IPS-20b (cell line): ENCODE data around the gene CALD1.

Experiments
- H3K27ac ChIP-seq: one replicate; pipeline ENCODE4 v1.5.1; 2013; ENCODE audit warnings: low read length
- H3K27me3 ChIP-seq: 2 replicates; pipeline ENCODE4 v1.6.1; 2013; ENCODE audit warnings: mild to moderate bottlenecking, low read length, inconsistent platforms; ENCODE audit not compliant: insufficient read depth
- H3K36me3 ChIP-seq: 2 replicates; pipeline ENCODE4 v1.6.1; 2013; ENCODE audit warnings: low read depth, mild to moderate bottlenecking, inconsistent platforms, low read length, moderate library complexity; ENCODE audit not compliant: insufficient read depth
- H3K4me1 ChIP-seq: 2 replicates; pipeline ENCODE4 v1.6.1; 2013; ENCODE audit warnings: mild to moderate bottlenecking, control low read depth, inconsistent platforms, low read length, moderate library complexity; ENCODE audit not compliant: insufficient read depth
- H3K4me3 ChIP-seq: 2 replicates; pipeline ENCODE4 v1.5.1; 2013; ENCODE audit warnings: mild to moderate bottlenecking, low read length, inconsistent platforms
- H3K9ac ChIP-seq: 2 replicates; pipeline ENCODE4 v1.6.1; 2013; ENCODE audit warnings: low read depth, mild to moderate bottlenecking, inconsistent platforms, low read length, moderate library complexity
- H3K9me3 ChIP-seq: 2 replicates; pipeline ENCODE4 v1.6.1; 2013; ENCODE audit warnings: mild to moderate bottlenecking, low read depth, low read length, inconsistent platforms; ENCODE audit not compliant: insufficient read depth

Gene CALD1

GRCh38 chr7:134742688-134743350 is 36.6 kb upstream of the CALD1 start:
- Histone ChIP-seq H3K4me1 (peaks cover 17% of the 10 kb centered on the region), H3K36me3 (no peaks in the 10 kb centered on the region)

GRCh38 chr7:134744569-134744968 is 34.9 kb upstream of the CALD1 start:
- Histone ChIP-seq H3K27ac (no peak overlapping the region), H3K9ac (no peak overlapping the region), H3K9me3 (no peaks in the 10 kb centered on the region), H3K4me1 (peaks cover 17% of the 10 kb centered on the region), H3K27me3 (no peaks in the 10 kb centered on the region), H3K36me3 (no peaks in the 10 kb centered on the region), H3K4me3 (no peak overlapping the region)

More at GRCh38 chr7:134742688-134743350, 36.6 kb upstream of the CALD1 start:
- Histone ChIP-seq H3K4me3 (peak overlapping the region; percentile 20; the same call in 1 of the 2 replicates), H3K27me3 (no peaks in the 10 kb centered on the region), H3K9ac (no peak overlapping the region), H3K27ac (no peak overlapping the region), H3K9me3 (no peaks in the 10 kb centered on the region)

DNA sequence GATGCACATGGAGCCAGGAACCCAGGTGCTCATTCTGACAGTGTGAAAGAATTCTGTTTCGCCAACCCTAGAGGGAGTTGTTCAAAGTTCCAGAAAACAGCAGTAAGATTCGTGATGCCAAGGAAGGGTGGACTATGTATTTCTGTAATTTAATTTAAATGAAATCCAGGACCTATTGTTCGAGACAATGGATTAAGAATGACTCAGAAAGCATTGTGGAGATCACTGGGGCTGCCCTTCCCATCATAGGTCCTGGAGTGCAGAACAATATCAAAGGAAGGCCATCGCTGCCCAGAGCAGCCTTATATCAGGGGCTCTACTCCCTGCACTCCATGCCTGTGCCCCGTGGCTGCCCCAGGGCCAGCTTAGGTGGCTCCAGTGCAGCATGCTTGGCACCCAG is 32.1 kb upstream of the CALD1 start:
- Histone ChIP-seq H3K4me1 (peaks cover 17% of the 10 kb centered on the region), H3K36me3 (no peaks in the 10 kb centered on the region), H3K9me3 (no peaks in the 10 kb centered on the region), H3K4me3 (no peak overlapping the region), H3K27me3 (no peaks in the 10 kb centered on the region), H3K27ac (no peak overlapping the region), H3K9ac (no peak overlapping the region)

DNA sequence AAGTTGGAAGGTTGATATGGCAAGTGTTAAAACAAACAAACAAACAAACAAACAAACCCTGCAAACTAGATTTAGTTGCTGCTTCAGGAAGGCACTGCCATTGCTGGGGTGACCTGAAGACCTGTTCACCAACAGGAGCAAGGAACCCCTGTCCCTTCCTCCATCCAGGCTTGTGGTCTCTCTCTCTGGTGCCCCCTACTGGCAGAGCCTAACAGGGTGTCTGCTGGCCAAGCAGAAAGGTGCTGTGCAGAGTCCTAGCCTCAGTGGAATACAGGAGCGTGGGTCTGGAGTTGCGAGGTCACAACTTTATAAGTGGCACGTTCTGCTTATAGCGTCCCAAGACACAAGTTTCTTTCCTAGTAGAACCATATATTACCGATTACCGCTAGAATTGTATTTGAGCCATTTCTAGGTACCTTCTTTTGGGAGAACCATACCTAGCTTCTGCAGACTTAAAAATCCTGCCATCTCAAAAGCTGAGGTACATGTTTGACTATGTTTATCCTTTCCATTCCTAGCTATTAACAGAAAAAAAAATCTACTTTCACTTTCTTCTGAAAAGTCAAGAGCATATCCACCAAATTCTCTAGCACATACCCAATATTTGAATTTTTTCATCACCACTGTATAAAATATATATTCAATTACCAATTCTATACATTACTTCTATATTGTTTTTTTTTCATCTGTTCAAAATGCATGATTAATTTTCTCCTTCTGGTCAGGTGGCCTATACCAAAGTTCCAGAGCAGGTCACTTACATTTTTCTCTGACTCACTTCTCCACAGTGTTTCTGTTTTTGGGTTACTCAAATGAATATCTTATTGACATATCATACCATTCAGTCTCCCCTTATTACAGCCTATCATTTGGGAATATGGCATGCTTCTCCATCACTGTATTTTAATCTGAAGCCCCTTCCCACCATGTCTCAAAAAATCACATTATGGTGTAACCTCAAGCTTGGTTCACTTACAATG is 29.1 kb upstream of the CALD1 start:
- Histone ChIP-seq H3K9me3 (no peaks in the 10 kb centered on the region), H3K4me3 (no peak overlapping the region), H3K9ac (no peak overlapping the region), H3K4me1 (no peaks in the 10 kb centered on the region), H3K36me3 (no peaks in the 10 kb centered on the region), H3K27me3 (no peaks in the 10 kb centered on the region), H3K27ac (no peak overlapping the region)

DNA sequence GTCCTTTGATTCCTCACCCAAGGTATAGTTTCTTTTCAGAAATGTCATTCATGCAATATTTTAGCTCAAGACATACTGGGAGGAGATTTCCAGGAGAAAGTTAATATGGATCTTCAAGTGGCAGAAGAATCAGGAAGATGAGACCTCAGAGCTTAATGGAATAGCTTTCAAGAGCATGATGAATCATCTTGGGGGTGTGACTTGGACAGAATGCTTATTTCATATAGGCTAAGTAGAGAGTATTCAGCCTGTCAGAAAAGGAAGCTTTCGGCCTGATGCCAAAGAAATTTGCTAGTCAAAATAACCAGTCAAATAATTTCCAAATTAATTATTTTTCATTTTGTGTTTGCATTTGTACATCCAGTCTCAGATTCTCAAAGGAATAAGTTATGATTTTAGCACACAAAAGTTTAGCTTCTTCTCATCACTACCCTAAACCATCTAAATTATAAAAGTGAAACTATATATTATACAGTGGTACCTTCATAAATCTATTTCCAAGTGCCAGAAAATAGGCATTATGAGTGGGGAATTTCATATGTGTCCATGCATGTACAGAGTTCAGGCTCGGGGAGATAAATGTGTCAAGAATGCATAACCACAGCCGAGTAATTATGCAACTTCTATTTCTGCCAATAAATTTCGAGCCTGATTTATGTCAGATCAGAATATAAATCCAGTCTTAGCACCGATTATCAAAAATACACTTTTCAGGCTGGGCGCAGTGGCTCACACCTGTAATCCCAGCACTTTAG is 27.3 kb upstream of the CALD1 start:
- no peak overlapping the region for H3K4me3 ChIP-seq
- no peaks in the 10 kb centered on the region for H3K9me3 ChIP-seq
- H3K36me3 ChIP-seq = no peaks in the 10 kb centered on the region
- no peak overlapping the region for H3K9ac ChIP-seq
- no peak overlapping the region for H3K27ac ChIP-seq
- H3K27me3 ChIP-seq = no peaks in the 10 kb centered on the region
- no peaks in the 10 kb centered on the region for H3K4me1 ChIP-seq

- Histone ChIP-seq H3K27ac (no peak overlapping the region), H3K36me3 (no peaks in the 10 kb centered on the region), H3K9ac (no peak overlapping the region), H3K4me3 (no peak overlapping the region), H3K4me1 (no peaks in the 10 kb centered on the region), H3K9me3 (no peaks in the 10 kb centered on the region), H3K27me3 (no peaks in the 10 kb centered on the region)
Observed at GRCh38 chr7:134755422-134756022, 23.9 kb upstream of the CALD1 start.

- Histone ChIP-seq H3K9ac (no peak overlapping the region), H3K27ac (no peak overlapping the region), H3K36me3 (no peaks in the 10 kb centered on the region), H3K27me3 (no peaks in the 10 kb centered on the region), H3K9me3 (no peaks in the 10 kb centered on the region), H3K4me1 (no peaks in the 10 kb centered on the region), H3K4me3 (no peak overlapping the region)
Observed at GRCh38 chr7:134757938-134758337, 21.5 kb upstream of the CALD1 start.

- Histone ChIP-seq H3K4me3 (no peak overlapping the region), H3K9me3 (no peaks in the 10 kb centered on the region), H3K9ac (no peak overlapping the region), H3K27ac (no peak overlapping the region), H3K4me1 (no peaks in the 10 kb centered on the region), H3K36me3 (no peaks in the 10 kb centered on the region), H3K27me3 (no peaks in the 10 kb centered on the region)
Observed at GRCh38 chr7:134758981-134759380, 20.5 kb upstream of the CALD1 start.

DNA sequence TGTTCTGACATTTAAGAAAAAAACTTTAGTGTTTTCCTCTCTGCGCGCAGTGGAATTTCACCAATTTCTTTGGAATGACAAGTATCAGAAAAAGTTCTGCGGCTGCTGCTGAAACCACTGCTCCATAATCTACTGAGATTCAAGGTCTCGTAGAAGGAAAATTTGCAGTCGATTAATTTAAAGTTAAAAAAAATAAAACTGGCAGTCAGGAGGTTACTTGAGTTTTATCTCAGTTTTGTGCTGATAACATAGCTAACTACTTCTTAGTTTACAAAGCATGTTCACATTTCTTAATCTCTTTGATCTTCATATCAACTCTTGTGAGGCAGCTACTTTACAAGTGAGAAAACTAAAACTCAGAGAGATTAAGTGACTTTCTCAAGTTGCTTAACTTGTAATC is 18.2 kb upstream of the CALD1 start:
- Histone ChIP-seq H3K36me3 (no peaks in the 10 kb centered on the region), H3K27ac (no peak overlapping the region), H3K9ac (no peak overlapping the region), H3K27me3 (no peaks in the 10 kb centered on the region), H3K4me3 (no peak overlapping the region), H3K9me3 (no peaks in the 10 kb centered on the region), H3K4me1 (no peaks in the 10 kb centered on the region)

DNA sequence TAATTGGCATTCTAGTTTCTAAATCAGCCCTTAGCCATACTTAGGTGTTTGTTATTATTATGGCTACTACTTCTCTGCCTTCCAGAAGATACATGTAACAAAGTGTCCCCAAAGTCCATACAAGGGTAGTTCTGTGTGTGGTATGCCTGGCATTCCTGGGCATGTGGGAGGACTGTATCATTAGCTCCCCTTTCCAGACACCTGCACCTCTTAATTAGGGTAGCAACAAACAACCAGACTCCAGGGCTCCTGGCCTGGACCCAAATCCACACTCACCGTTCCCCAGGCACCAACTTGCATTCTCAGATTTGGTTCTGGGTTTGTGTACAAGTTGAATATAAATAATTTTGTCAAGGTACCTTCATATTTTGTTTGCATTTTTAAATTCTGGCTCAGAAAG is 15.5 kb upstream of the CALD1 start:
- no peaks in the 10 kb centered on the region for H3K36me3 ChIP-seq
- H3K9me3 ChIP-seq = no peaks in the 10 kb centered on the region
- H3K4me1 ChIP-seq = 0 out of 2 replicates have a peak, but pooled peaks cover 2% of the 10 kb centered on the region
- H3K27me3 ChIP-seq = no peaks in the 10 kb centered on the region
- H3K4me3 ChIP-seq = no peak overlapping the region
- H3K27ac ChIP-seq = no peak overlapping the region
- H3K9ac ChIP-seq = no peak overlapping the region

DNA sequence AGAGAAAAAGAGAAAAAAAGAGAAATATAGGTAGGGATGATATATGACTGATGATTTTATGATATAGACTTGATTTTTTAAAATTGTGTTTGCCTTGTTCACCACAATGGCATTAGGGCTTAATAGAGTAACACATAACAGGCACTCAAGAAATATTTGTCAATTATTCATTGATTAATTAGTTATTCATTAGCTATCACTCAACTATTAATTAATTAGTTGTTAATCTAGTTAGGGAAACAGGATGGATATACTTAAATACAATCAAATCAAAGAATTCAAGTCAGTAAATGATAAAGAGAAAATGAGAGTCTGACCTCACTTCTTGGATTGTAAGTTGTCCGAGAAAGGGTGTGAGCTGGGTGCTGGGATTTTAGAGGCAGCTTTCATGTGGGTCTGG is 15.1 kb upstream of the CALD1 start:
- no peaks in the 10 kb centered on the region for H3K36me3 ChIP-seq
- H3K27me3 ChIP-seq = no peaks in the 10 kb centered on the region
- H3K4me3 ChIP-seq = no peak overlapping the region
- no peak overlapping the region for H3K9ac ChIP-seq
- no peaks in the 10 kb centered on the region for H3K9me3 ChIP-seq
- no peak overlapping the region for H3K27ac ChIP-seq
- 0 out of 2 replicates have a peak, but pooled peaks cover 2% of the 10 kb centered on the region for H3K4me1 ChIP-seq
